ENCODE data around the gene ADCY5.

The ADCY5 gene

GRCh38 chr3:123372686-123373473, 76.0 kb downstream of the ADCY5 start:
- in situ Hi-C loops (cut with HindIII; ENCODE audit: low sequenced_read_pairs) = no loop called here

GRCh38 chr3:123371859-123372685, 76.8 kb downstream of the ADCY5 start:
- in situ Hi-C loops (cut with HindIII; ENCODE audit: low sequenced_read_pairs) = no loop called here

- in situ Hi-C loops (cut with HindIII; ENCODE audit: low sequenced_read_pairs) = no loop called here
Measured at GRCh38 chr3:123371426-123371825, 77.5 kb downstream of the ADCY5 start.

- in situ Hi-C loops (cut with HindIII; ENCODE audit: low sequenced_read_pairs) = no loop called here
Measured at GRCh38 chr3:123370819-123371218, 78.1 kb downstream of the ADCY5 start.

- in situ Hi-C loops (cut with HindIII; ENCODE audit: low sequenced_read_pairs) = no loop called here
Measured at GRCh38 chr3:123369085-123369484, 79.8 kb downstream of the ADCY5 start.

GRCh38 chr3:123367467-123368154, 81.3 kb downstream of the ADCY5 start:
- in situ Hi-C loops (cut with HindIII; ENCODE audit: low sequenced_read_pairs) = no loop called here

GRCh38 chr3:123365450-123366143, 83.3 kb downstream of the ADCY5 start:
- in situ Hi-C loops (cut with HindIII; ENCODE audit: low sequenced_read_pairs) = no loop called here

DNA sequence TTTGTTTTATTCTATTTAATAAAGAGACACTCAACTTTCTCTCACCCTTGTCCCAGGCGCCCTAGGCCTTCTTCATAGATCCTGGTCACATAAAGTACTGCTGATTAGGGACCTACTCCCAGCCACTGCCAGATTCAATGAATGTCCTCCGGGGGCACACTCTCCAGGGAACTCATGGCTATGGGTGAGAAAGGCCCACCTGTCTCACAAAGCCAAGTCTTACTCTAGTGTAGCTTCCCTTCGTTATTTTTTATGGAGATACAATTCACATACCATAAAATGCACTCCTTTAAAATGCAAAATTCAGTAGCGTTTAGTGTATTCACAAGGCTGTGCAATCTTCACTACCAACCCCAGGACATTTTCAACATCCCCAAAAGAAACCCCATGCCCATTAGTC, 87.8 kb downstream of the ADCY5 start:
- in situ Hi-C loops (cut with HindIII; ENCODE audit: low sequenced_read_pairs) = no loop called here

GRCh38 chr3:123357275-123357674, 91.6 kb downstream of the ADCY5 start:
- in situ Hi-C loops (cut with HindIII; ENCODE audit: low sequenced_read_pairs) = no loop called here

DNA sequence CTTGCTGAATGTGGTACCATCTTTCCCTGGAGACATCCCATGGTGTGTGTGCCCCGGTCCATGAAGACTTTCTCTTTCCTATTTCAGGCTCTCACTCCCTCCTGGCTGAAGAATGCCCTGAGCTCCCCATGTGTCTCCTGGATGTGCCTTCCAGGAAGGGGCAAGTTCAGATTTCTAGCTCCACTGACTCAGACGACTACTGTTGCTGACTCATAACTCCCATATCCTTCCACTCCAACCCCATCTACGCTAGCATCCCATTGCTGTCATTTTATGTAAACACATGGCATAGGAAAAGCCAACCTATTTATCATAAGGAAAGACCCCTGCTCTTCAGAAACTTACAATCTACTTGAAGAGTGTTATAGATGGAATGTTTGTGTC, 95.0 kb downstream of the ADCY5 start:
- in situ Hi-C loops (cut with HindIII; ENCODE audit: low sequenced_read_pairs) = no loop called here

DNA sequence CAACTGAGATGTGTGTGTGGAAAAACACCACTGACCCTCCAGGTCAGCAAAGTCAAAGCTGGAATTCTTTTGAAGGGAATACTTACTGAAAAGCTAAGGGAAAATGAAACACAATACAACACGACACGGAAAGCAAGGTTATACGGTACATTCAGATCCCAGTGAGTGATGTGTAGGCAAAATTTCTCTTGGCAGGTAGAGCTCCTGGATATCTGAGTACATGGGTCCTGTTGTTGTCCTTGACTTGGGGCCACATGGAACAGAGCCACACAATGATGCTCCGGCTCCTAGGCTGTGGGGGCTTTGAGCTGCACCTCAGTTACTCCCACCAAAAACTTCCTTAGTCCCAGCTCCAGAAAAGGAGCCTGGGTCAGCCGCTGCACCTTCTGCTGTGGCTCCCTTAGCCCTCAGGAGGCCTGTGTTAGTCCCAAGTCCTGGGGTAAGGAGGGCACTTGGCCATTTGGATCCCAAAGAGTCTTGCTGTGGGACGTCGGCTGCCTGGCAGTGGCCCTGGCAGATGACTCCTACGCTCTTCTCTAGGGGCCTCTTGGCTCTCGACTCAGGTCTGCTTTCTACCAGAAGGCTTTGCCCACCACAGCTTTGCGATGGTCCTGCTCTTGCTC, 95.6 kb downstream of the ADCY5 start:
- in situ Hi-C loops (cut with HindIII; ENCODE audit: low sequenced_read_pairs) = no loop called here

- in situ Hi-C loops (cut with HindIII; ENCODE audit: low sequenced_read_pairs) = no loop called here
Measured at GRCh38 chr3:123352134-123352554, 96.7 kb downstream of the ADCY5 start.

DNA sequence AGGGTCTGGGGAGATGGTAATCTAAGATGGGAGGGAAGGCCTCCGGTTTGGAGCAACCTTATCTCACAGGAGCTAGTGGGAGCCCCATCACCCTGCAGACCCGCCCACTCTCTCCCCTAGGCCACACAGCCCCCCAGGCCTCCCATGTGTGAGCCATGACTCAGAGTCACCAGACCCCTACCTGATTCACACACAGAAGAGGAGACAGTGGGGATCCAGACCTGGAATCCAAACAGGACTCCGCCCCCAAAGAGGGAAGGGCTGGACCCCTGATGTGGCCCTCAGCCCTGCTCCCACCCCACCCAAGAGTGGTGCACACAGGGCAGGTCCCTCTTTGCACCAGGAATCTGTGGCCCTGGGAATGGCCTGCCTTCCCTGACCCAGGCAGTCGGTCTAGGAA, 97.4 kb downstream of the ADCY5 start:
- in situ Hi-C loops (cut with HindIII; ENCODE audit: low sequenced_read_pairs) = no loop called here

GRCh38 chr3:123350971-123351370, 97.9 kb downstream of the ADCY5 start:
- in situ Hi-C loops (cut with HindIII; ENCODE audit: low sequenced_read_pairs) = no loop called here

DNA sequence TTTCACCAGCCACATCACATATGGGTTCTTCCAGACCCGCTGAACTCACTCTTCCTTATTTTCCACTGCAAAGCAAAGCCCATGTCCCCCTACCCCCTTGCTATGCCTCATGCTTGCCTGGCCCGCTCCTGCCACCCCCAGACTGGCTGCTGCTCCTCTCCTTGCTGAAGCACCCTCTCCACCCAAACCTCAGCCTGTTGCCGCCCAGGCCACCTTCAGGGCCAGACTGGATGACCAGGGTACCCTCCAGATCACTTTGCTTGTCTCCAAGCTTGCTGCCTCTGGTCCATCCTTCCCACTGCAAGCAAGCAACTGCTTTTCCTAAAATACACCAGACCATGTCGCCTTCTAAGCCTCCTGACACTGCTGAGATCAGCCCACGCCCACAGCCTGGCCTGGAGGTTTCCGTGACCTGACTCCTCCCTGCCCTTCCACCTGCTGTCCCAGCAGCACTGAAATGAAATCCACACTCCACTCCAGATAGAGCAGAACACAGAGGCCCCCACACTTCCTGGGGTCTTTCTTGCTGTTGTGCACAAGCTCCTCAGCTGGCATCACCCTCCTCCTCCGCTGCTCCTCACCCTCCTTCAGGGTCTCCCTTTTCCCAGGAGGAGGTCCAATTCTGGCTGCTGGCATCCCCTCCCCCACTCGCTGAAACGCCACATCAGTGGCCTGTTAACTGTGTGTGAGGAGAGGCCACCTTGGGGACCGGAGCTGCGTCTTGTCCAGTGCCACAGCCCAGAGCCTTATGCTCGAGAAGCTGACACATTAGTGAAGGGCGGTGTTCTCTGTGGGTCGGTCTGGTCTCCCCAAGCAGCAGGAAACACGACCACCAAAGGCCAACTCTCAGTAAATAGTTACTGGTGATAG, 99.1 kb downstream of the ADCY5 start:
- in situ Hi-C loops (cut with HindIII; ENCODE audit: low sequenced_read_pairs) = no loop called here

- in situ Hi-C loops (cut with HindIII; ENCODE audit: low sequenced_read_pairs) = no loop called here
Measured at GRCh38 chr3:123349201-123349535, 99.7 kb downstream of the ADCY5 start.

- in situ Hi-C loops (cut with HindIII; ENCODE audit: low sequenced_read_pairs) = no loop called here
Measured at GRCh38 chr3:123348471-123349200, 100.3 kb downstream of the ADCY5 start.

- in situ Hi-C loops (cut with HindIII; ENCODE audit: low sequenced_read_pairs) = no loop called here
Measured at GRCh38 chr3:123347691-123348264, 101.1 kb downstream of the ADCY5 start.

DNA sequence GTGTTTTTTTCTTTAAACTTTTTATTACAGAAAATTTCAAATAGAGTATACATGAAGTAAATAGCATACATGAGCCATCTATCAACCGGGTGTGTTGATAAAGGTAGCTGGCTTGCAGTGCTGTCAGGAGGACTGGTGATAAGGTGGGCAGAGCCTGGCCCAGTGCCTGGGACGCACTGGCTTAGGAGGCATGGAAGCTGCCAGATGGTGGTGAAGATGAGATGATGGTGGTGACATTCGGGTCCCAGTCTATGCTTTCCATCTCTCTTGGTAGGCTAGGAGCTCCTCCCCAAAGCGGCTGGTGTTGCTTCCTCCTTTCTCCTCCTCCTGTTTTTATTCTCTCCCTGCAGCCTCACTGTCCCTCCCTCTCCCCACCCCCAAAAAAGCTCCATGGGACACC, 101.7 kb downstream of the ADCY5 start:
- in situ Hi-C loops (cut with HindIII; ENCODE audit: low sequenced_read_pairs) = no loop called here

All from endothelial cell of hepatic sinusoid (primary cell).